ENCODE results near the gene CDH26. TPM values are rescaled to one million over a fixed set of nuclear protein-coding genes. Genes with fewer than 3 reads are reported as not detected.
A peak's percentile ranks its signal among the peaks of the same experiment; 100 is the strongest.

CDH26 gene
- total and polyA plus RNA-seq, 2 of the 13 experiments (the other 11 are each of a cell fraction or from before 2014, with no cell fraction given) = 0.40 to 1.1 TPM

DNA sequence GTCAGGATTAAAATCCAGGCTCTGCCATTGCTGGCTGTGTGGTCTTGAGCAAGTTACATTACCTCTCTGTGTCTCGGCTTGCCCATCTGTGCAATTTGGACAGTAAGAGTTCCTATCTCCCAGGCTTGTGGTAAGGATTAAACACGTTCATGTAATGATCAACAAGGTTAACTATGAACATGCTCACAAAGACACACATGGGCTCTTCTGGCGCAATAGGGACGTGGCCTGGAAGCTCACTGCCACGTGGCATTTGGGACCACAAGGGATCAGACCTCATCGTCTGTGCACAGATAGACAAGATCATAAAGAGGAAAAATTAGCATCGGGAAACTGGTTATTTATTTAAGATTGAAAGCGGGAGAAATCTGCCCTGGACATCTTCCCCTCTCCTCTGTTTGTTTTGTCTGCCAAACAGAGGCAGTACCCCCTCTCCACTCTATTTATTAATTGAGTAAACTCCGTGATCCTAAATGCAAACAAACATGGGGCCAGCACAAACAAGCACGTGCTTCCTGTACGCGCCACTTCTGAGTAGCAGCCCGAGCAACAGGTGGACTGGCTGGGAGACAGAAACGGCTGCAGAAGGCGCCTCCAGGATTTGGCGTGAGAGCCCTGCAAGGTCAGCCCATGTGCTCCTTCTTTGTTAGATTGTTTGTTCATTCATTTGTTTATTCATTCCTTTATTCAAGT is 95.0 kb downstream of the CDH26 start (continued):
- TF ChIP-seq CEBPG (CRISPR knock-in tag; IDR thresholded peaks at IDR 0.05) (no peak), GATAD2A (CRISPR knock-in tag; IDR thresholded peaks at IDR 0.05) (peak; percentile 51; the same call in 1 of the 2 replicates), KLF16 (CRISPR knock-in tag; IDR thresholded peaks at IDR 0.05) (no peak), MBD4 (IDR thresholded peaks at IDR 0.05; ENCODE audit: borderline replicate concordance, low read length) (no peak), HIVEP1 (CRISPR knock-in tag; IDR thresholded peaks at IDR 0.05) (no peak), AHR (CRISPR knock-in tag; IDR thresholded peaks at IDR 0.05) (no peak), IRF2 (CRISPR knock-in tag; IDR thresholded peaks at IDR 0.05) (no peak), ZNF737 (CRISPR knock-in tag; IDR thresholded peaks at IDR 0.05; ENCODE audit: borderline replicate concordance) (no peak), ZNF296 (CRISPR knock-in tag; conservative IDR thresholded peaks at IDR 0.05) (no peak), ZNF350 (CRISPR knock-in tag; IDR thresholded peaks at IDR 0.05; ENCODE audit: borderline replicate concordance, low read depth) (peak; percentile 31; the same call in 1 of the 2 replicates), ZMAT3 (CRISPR knock-in tag; conservative IDR thresholded peaks at IDR 0.05) (no peak), ASH2L (IDR thresholded peaks at IDR 0.05; ENCODE audit: insufficient read length, low read depth, low read length) (no peak), BRCA1 (CRISPR knock-in tag; IDR thresholded peaks at IDR 0.05) (no peak), ZNF101 (CRISPR knock-in tag; IDR thresholded peaks at IDR 0.05; ENCODE audit: borderline replicate concordance, low read depth) (no peak)
- TF ChIP-seq, protein P1, sequence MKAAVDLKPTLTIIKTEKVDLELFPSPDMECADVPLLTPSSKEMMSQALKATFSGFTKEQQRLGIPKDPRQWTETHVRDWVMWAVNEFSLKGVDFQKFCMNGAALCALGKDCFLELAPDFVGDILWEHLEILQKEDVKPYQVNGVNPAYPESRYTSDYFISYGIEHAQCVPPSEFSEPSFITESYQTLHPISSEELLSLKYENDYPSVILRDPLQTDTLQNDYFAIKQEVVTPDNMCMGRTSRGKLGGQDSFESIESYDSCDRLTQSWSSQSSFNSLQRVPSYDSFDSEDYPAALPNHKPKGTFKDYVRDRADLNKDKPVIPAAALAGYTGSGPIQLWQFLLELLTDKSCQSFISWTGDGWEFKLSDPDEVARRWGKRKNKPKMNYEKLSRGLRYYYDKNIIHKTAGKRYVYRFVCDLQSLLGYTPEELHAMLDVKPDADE (CRISPR knock-in tag; IDR thresholded peaks at IDR 0.05) = no peak
- TF ChIP-seq, protein P2, sequence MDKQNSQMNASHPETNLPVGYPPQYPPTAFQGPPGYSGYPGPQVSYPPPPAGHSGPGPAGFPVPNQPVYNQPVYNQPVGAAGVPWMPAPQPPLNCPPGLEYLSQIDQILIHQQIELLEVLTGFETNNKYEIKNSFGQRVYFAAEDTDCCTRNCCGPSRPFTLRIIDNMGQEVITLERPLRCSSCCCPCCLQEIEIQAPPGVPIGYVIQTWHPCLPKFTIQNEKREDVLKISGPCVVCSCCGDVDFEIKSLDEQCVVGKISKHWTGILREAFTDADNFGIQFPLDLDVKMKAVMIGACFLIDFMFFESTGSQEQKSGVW (CRISPR knock-in tag; IDR thresholded peaks at IDR 0.05; ENCODE audit: borderline replicate concordance) = no peak
- TF ChIP-seq, protein P3, sequence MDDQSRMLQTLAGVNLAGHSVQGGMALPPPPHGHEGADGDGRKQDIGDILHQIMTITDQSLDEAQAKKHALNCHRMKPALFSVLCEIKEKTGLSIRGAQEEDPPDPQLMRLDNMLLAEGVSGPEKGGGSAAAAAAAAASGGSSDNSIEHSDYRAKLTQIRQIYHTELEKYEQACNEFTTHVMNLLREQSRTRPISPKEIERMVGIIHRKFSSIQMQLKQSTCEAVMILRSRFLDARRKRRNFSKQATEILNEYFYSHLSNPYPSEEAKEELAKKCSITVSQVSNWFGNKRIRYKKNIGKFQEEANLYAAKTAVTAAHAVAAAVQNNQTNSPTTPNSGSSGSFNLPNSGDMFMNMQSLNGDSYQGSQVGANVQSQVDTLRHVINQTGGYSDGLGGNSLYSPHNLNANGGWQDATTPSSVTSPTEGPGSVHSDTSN (CRISPR knock-in tag; IDR thresholded peaks at IDR 0.05; ENCODE audit: borderline replicate concordance) = no peak
- TF ChIP-seq, protein P4, sequence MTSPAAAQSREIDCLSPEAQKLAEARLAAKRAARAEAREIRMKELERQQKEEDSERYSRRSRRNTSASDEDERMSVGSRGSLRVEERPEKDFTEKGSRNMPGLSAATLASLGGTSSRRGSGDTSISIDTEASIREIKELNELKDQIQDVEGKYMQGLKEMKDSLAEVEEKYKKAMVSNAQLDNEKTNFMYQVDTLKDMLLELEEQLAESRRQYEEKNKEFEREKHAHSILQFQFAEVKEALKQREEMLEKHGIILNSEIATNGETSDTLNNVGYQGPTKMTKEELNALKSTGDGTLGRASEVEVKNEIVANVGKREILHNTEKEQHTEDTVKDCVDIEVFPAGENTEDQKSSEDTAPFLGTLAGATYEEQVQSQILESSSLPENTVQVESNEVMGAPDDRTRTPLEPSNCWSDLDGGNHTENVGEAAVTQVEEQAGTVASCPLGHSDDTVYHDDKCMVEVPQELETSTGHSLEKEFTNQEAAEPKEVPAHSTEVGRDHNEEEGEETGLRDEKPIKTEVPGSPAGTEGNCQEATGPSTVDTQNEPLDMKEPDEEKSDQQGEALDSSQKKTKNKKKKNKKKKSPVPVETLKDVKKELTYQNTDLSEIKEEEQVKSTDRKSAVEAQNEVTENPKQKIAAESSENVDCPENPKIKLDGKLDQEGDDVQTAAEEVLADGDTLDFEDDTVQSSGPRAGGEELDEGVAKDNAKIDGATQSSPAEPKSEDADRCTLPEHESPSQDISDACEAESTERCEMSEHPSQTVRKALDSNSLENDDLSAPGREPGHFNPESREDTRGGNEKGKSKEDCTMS (CRISPR knock-in tag; conservative IDR thresholded peaks at IDR 0.05) = no peak
- TF ChIP-seq, protein P5, sequence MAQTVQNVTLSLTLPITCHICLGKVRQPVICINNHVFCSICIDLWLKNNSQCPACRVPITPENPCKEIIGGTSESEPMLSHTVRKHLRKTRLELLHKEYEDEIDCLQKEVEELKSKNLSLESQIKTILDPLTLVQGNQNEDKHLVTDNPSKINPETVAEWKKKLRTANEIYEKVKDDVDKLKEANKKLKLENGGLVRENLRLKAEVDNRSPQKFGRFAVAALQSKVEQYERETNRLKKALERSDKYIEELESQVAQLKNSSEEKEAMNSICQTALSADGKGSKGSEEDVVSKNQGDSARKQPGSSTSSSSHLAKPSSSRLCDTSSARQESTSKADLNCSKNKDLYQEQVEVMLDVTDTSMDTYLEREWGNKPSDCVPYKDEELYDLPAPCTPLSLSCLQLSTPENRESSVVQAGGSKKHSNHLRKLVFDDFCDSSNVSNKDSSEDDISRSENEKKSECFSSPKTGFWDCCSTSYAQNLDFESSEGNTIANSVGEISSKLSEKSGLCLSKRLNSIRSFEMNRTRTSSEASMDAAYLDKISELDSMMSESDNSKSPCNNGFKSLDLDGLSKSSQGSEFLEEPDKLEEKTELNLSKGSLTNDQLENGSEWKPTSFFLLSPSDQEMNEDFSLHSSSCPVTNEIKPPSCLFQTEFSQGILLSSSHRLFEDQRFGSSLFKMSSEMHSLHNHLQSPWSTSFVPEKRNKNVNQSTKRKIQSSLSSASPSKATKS (CRISPR knock-in tag; IDR thresholded peaks at IDR 0.05) = no peak
- TF ChIP-seq, protein P6, sequence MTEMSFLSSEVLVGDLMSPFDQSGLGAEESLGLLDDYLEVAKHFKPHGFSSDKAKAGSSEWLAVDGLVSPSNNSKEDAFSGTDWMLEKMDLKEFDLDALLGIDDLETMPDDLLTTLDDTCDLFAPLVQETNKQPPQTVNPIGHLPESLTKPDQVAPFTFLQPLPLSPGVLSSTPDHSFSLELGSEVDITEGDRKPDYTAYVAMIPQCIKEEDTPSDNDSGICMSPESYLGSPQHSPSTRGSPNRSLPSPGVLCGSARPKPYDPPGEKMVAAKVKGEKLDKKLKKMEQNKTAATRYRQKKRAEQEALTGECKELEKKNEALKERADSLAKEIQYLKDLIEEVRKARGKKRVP (CRISPR knock-in tag; IDR thresholded peaks at IDR 0.05) = peak in 1 of 2 experiments; percentile 23; a peak in 1 of 4 replicates

Measured in HepG2 (cell line).